Measurements from ENCODE around the gene NPAS2. TPM values are rescaled to one million over a fixed set of nuclear protein-coding genes. Genes with fewer than 3 reads are reported as not detected.

The NPAS2 gene
- total RNA-seq, 1 experiment from 2014 or later, result 20.4 TPM

- intact Hi-C loops (cut with micrococcal nuclease), result no loop called here
- no peaks in the 10 kb centered on the region for H3K4me1 ChIP-seq (ENCODE audit: control insufficient read depth in 1 of 2, insufficient read depth in 2 of 2, low read length in 2 of 2)
- H4K20me1 ChIP-seq (ENCODE audit: insufficient read depth), result no peaks in the 10 kb centered on the region
- no peak for ATAC-seq
- ChIA-PET CTCF (no interaction called here), POLR2A (no interaction called here), RAD21 (ENCODE audit: low non-redundant PET in 1 of 2, low total read pairs in 2 of 2, uncharacterized antibody in 2 of 2, unreplicated experiment in 2 of 2) (no interaction called here)
- H2AFZ ChIP-seq (ENCODE audit: low read depth, low read length, poor library complexity, severe bottlenecking), result no peak overlapping the region
- H3K9me3 ChIP-seq (ENCODE audit: control insufficient read depth in 1 of 2, insufficient read depth in 1 of 2, low read depth in 1 of 2, low read length in 2 of 2), result no peaks in the 10 kb centered on the region
- no peak overlapping the region for H3K27ac ChIP-seq (ENCODE audit: low read depth, low read length)
- H3K4me3 ChIP-seq (replicated peaks in 1 of 2; ENCODE audit: low read depth in 1 of 2, low read length in 2 of 2), result no peak overlapping the region
- no peak overlapping the region for H3K9ac ChIP-seq (ENCODE audit: low read length)
- DNase-seq (ENCODE audit: low read depth, low spot score), result no peak
- H3K27me3 ChIP-seq (ENCODE audit: insufficient read depth, low read length), result no peaks in the 10 kb centered on the region
- no peak overlapping the region for H3K4me2 ChIP-seq (ENCODE audit: low read length)
- BruUV-seq (replicated peaks), result no TSS peak
- H3K9me2 ChIP-seq (ENCODE audit: insufficient read depth), result no peaks in the 10 kb centered on the region
- H3K36me3 ChIP-seq (ENCODE audit: control insufficient read depth in 1 of 2, insufficient read depth in 2 of 2, low read length in 2 of 2), result peaks cover 11 to 16% of the 10 kb centered on the region in 2 experiments
- TF ChIP-seq SRF (IDR thresholded peaks at IDR 0.05; ENCODE audit: low read depth) (no peak), ZFX (IDR thresholded peaks at IDR 0.05) (no peak), REST (IDR thresholded peaks at IDR 0.05; ENCODE audit: low read depth) (no peak), FOSL1 (IDR thresholded peaks at IDR 0.05; ENCODE audit: low read depth) (no peak), MAX (IDR thresholded peaks at IDR 0.05) (no peak), POLR2AphosphoS5 (IDR thresholded peaks at IDR 0.05; ENCODE audit: low read depth, low read length) (no peak), SIN3A (IDR thresholded peaks at IDR 0.05; ENCODE audit: low read depth) (no peak), YY1 (IDR thresholded peaks at IDR 0.05; ENCODE audit: extremely low read depth, insufficient replicate concordance, low read depth, low read length) (no peak), CBX3 (IDR thresholded peaks at IDR 0.05; ENCODE audit: low read depth) (no peak), ZNF274 (IDR thresholded peaks at IDR 0.05; ENCODE audit: low read depth, low read length) (no peak), EZH2 (IDR thresholded peaks at IDR 0.05) (no peak)
- TF ChIP-seq, protein P1, sequence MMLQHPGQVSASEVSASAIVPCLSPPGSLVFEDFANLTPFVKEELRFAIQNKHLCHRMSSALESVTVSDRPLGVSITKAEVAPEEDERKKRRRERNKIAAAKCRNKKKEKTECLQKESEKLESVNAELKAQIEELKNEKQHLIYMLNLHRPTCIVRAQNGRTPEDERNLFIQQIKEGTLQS (IDR thresholded peaks at IDR 0.05), result no peak
- no peaks in the 10 kb centered on the region for H3K79me2 ChIP-seq (ENCODE audit: insufficient read depth, low read length)
Observed at GRCh38 chr2:101041413-101041812, 221.5 kb downstream of the NPAS2 start.

Measured in HCT116 (cell line).